ENCODE results near the gene MRPL18. TPM values are rescaled to one million over a fixed set of nuclear protein-coding genes. Genes with fewer than 3 reads are reported as not detected.

Gene MRPL18
- total RNA-seq, 1 experiment from 2014 or later, result 123 TPM

DNA sequence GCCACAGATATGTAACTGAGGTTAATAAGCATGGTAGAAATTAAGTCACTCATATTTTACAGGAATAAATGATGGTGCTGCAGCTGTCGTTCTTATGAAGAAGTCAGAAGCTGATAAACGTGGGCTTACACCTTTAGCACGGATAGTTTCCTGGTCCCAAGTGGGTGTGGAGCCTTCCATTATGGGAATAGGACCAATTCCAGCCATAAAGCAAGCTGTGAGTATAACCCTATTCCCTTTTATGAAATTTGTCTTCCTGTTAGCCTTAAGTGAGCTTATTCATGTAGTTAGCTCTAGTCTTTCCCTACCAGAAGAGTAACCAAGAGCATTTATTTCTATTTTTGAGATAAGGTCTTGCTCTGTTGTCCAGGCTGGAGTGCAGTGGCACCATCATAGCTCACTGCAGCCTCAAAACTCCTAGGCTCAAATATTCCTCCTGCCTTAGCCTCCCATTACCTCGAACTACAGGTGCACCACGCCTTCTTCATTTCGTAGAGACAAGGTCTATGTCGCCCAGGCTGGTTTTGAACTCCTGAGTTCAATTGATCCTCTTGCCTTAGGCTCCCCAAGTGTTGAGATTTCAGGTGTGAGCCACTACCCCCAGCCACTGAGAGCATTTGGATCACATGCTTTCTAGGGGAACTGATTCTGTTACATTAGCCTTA, 12.9 kb upstream of the MRPL18 start:
- Histone ChIP-seq H3K36me3 (ENCODE audit: low read depth, low read length) (peaks cover 44% of the 10 kb centered on the region), H3K27me3 (ENCODE audit: low read length) (no peaks in the 10 kb centered on the region), H3K4me3 (ENCODE audit: low read length) (no peak overlapping the region), H3K9me2 (replicated peaks; ENCODE audit: low read length) (no peaks in the 10 kb centered on the region), H3K9ac (ENCODE audit: low read length) (no peak overlapping the region), H3F3A (ENCODE audit: low read length, unreplicated experiment) (no peaks in the 10 kb centered on the region), H3K27ac (ENCODE audit: low read length) (no peak overlapping the region), H3K4me1 (ENCODE audit: insufficient read depth, low read length) (no peaks in the 10 kb centered on the region), H2AFZ (ENCODE audit: low read length) (no peak overlapping the region), H3K4me2 (ENCODE audit: low read length) (no peak overlapping the region), H3K9me3 (ENCODE audit: low read length) (no peaks in the 10 kb centered on the region), H3K79me2 (ENCODE audit: low read length) (0 out of 2 replicates have a peak, but pooled peaks cover under 1% of the 10 kb centered on the region), H4K20me1 (ENCODE audit: low read length) (0 out of 2 replicates have a peak, but pooled peaks cover 5% of the 10 kb centered on the region)
- intact Hi-C loops (cut with micrococcal nuclease), result no loop called here
- ChIA-PET CTCF (no interaction called here), POLR2A (ENCODE audit: unreplicated experiment) (no interaction called here)
- ATAC-seq (no peak), DNase-seq (no peak)
- TF ChIP-seq, protein P1, sequence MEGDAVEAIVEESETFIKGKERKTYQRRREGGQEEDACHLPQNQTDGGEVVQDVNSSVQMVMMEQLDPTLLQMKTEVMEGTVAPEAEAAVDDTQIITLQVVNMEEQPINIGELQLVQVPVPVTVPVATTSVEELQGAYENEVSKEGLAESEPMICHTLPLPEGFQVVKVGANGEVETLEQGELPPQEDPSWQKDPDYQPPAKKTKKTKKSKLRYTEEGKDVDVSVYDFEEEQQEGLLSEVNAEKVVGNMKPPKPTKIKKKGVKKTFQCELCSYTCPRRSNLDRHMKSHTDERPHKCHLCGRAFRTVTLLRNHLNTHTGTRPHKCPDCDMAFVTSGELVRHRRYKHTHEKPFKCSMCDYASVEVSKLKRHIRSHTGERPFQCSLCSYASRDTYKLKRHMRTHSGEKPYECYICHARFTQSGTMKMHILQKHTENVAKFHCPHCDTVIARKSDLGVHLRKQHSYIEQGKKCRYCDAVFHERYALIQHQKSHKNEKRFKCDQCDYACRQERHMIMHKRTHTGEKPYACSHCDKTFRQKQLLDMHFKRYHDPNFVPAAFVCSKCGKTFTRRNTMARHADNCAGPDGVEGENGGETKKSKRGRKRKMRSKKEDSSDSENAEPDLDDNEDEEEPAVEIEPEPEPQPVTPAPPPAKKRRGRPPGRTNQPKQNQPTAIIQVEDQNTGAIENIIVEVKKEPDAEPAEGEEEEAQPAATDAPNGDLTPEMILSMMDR (conservative IDR thresholded peaks at IDR 0.05; ENCODE audit: low read depth, low read length), result no peak
- no peak for TF ChIP-seq EZH2phosphoT487 (IDR thresholded peaks at IDR 0.05; ENCODE audit: borderline replicate concordance, low read length)
- no peak for TF ChIP-seq EZH2 (IDR thresholded peaks at IDR 0.05; ENCODE audit: low read length, unreplicated experiment)
- no TSS peak for BruUV-seq (replicated peaks)

DNA sequence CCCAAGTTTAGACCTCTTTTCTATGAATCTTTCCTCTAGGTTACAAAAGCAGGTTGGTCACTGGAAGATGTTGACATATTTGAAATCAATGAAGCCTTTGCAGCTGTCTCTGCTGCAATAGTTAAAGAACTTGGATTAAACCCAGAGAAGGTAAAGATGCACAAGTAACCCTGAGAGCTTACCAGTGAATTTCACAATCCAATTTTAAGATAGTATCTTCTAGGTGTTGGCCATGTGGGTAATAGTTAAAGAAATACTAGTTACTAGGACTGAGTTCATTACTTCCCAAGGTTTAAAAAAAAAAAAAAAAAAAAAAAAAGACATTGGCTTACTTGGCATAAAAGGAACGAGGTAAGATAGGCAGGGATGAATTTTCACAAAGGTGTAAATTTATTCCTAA, 12.1 kb upstream of the MRPL18 start:
- peaks cover 12% of the 10 kb centered on the region for H4K20me1 ChIP-seq (ENCODE audit: low read length)
- H3K4me1 ChIP-seq (ENCODE audit: insufficient read depth, low read length), result no peaks in the 10 kb centered on the region
- ATAC-seq (no peak), DNase-seq (no peak)
- no peak overlapping the region for H3K4me3 ChIP-seq (ENCODE audit: low read length)
- H3K9me2 ChIP-seq (replicated peaks; ENCODE audit: low read length), result no peaks in the 10 kb centered on the region
- H3F3A ChIP-seq (ENCODE audit: low read length, unreplicated experiment), result no peaks in the 10 kb centered on the region
- no peak overlapping the region for H3K27ac ChIP-seq (ENCODE audit: low read length)
- intact Hi-C loops (cut with micrococcal nuclease), result no loop called here
- ChIA-PET POLR2A (ENCODE audit: unreplicated experiment) (no interaction called here), CTCF (no interaction called here)
- no peak overlapping the region for H3K9ac ChIP-seq (ENCODE audit: low read length)
- H3K79me2 ChIP-seq (ENCODE audit: low read length), result peaks cover 8% of the 10 kb centered on the region; the same call in 1 of the 2 replicates
- H2AFZ ChIP-seq (ENCODE audit: low read length), result no peak overlapping the region
- no TSS peak for BruUV-seq (replicated peaks)
- H3K4me2 ChIP-seq (ENCODE audit: low read length), result no peak overlapping the region
- H3K27me3 ChIP-seq (ENCODE audit: low read length), result no peaks in the 10 kb centered on the region
- H3K36me3 ChIP-seq (ENCODE audit: low read depth, low read length), result peaks cover 51% of the 10 kb centered on the region
- TF ChIP-seq EZH2phosphoT487 (IDR thresholded peaks at IDR 0.05; ENCODE audit: borderline replicate concordance, low read length) (no peak), EZH2 (IDR thresholded peaks at IDR 0.05; ENCODE audit: low read length, unreplicated experiment) (no peak)
- TF ChIP-seq, protein P1 (conservative IDR thresholded peaks at IDR 0.05; ENCODE audit: low read depth, low read length), result no peak
- H3K9me3 ChIP-seq (ENCODE audit: low read length), result no peaks in the 10 kb centered on the region

DNA sequence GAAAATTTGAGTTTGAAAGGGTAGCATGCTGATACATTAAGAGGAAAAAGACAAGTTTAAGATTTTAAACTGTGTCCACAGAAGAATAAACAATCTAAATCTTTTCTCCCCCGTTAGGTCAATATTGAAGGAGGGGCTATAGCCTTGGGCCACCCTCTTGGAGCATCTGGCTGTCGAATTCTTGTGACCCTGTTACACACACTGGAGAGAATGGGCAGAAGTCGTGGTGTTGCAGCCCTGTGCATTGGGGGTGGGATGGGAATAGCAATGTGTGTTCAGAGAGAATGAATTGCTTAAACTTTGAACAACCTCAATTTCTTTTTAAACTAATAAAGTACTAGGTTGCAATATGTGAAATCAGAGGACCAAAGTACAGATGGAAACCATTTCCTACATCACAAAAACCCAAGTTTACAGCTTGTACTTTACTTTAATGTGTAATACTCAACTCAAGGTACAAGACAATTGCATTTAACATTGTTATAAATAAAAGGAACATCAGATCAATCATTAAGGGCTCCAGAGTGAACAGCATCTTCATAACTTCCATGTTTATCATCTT, 11.6 kb upstream of the MRPL18 start:
- intact Hi-C loops (cut with micrococcal nuclease), result no loop called here
- peaks cover 11% of the 10 kb centered on the region; the same call in 1 of the 2 replicates for H3K79me2 ChIP-seq (ENCODE audit: low read length)
- no peaks in the 10 kb centered on the region for H3F3A ChIP-seq (ENCODE audit: low read length, unreplicated experiment)
- H3K27me3 ChIP-seq (ENCODE audit: low read length), result no peaks in the 10 kb centered on the region
- BruUV-seq (replicated peaks), result TSS peak; percentile 30
- H3K4me1 ChIP-seq (ENCODE audit: insufficient read depth, low read length), result no peaks in the 10 kb centered on the region
- no peak overlapping the region for H3K27ac ChIP-seq (ENCODE audit: low read length)
- no peaks in the 10 kb centered on the region for H3K9me2 ChIP-seq (replicated peaks; ENCODE audit: low read length)
- ATAC-seq (no peak), DNase-seq (no peak)
- H3K4me2 ChIP-seq (ENCODE audit: low read length), result no peak overlapping the region
- CTCF ChIA-PET, result no interaction called here
- peaks cover 12% of the 10 kb centered on the region for H4K20me1 ChIP-seq (ENCODE audit: low read length)
- no peaks in the 10 kb centered on the region for H3K9me3 ChIP-seq (ENCODE audit: low read length)
- TF ChIP-seq, protein P1 (conservative IDR thresholded peaks at IDR 0.05; ENCODE audit: low read depth, low read length), result no peak
- no peak for TF ChIP-seq EZH2 (IDR thresholded peaks at IDR 0.05; ENCODE audit: low read length, unreplicated experiment)
- TF ChIP-seq EZH2phosphoT487 (IDR thresholded peaks at IDR 0.05; ENCODE audit: borderline replicate concordance, low read length), result no peak
- H2AFZ ChIP-seq (ENCODE audit: low read length), result no peak overlapping the region
- peaks cover 53% of the 10 kb centered on the region for H3K36me3 ChIP-seq (ENCODE audit: low read depth, low read length)
- H3K9ac ChIP-seq (ENCODE audit: low read length), result no peak overlapping the region
- no peak overlapping the region for H3K4me3 ChIP-seq (ENCODE audit: low read length)
- POLR2A ChIA-PET (ENCODE audit: unreplicated experiment), result no interaction called here

Measured in PC-3 (cell line).